ENCODE measurements around the gene COPA.

DNA sequence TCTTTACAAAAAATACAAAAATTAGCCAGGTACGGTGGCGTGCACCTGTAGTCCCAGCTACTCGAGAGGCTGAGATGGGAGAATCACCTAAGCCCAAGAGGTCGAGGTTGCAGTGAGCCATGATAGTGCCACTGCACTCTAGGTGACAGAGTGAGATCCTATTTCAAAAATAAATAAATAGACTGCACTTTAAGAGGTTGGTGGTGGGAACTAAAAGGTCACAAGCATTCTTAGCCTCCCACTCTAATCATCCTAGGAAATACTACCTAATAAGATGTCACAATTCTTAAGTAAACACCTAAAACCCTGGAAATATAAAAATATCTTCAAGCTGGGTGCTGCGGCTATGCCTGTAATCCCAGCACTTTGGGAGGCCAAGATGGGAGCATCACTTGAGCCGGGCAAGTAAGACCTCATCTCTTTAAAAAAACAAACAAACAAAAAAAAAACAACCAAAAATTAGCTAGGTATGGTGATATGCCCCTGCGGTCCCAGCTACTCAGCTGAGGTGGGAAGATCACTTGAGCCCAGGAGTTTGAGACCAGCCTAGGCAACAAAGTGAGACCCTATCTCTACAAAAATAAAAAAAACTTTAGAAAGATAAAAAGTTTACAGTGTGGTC is 84.8 kb downstream of the COPA start:
- TF ChIP-seq, protein P1, sequence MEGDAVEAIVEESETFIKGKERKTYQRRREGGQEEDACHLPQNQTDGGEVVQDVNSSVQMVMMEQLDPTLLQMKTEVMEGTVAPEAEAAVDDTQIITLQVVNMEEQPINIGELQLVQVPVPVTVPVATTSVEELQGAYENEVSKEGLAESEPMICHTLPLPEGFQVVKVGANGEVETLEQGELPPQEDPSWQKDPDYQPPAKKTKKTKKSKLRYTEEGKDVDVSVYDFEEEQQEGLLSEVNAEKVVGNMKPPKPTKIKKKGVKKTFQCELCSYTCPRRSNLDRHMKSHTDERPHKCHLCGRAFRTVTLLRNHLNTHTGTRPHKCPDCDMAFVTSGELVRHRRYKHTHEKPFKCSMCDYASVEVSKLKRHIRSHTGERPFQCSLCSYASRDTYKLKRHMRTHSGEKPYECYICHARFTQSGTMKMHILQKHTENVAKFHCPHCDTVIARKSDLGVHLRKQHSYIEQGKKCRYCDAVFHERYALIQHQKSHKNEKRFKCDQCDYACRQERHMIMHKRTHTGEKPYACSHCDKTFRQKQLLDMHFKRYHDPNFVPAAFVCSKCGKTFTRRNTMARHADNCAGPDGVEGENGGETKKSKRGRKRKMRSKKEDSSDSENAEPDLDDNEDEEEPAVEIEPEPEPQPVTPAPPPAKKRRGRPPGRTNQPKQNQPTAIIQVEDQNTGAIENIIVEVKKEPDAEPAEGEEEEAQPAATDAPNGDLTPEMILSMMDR (IDR thresholded peaks at IDR 0.05; ENCODE audit: extremely low read depth in 1 of 2, insufficient read depth in 1 of 2, low read depth in 1 of 2, low read length in 2 of 2) = no peak
- TF ChIP-seq EZH2 (IDR thresholded peaks at IDR 0.05; ENCODE audit: borderline replicate concordance, low read depth, low read length, severe bottlenecking) = no peak
- TF ChIP-seq POLR2AphosphoS5 (IDR thresholded peaks at IDR 0.05; ENCODE audit: insufficient read depth, low read depth, low read length) = no peak

Measured in endothelial cell of umbilical vein (primary cell).